Uterus (tissue), 2 donors: Measurements from ENCODE around the gene FKBP7.

ENCODE experiments used
- CTCF ChIP-seq, 4 experiments: fragments of 200-600 bp in 2 of 4; fragments of 450-650 bp in 2 of 4; sonication (generic) in 2 of 4; IDR thresholded peaks; one replicate each; pipeline ENCODE4 v1.5.1; 2016 to 2019; ENCODE audit warnings: antibody characterized with exemption in 4 of 4, mild to moderate bottlenecking in 2 of 4, moderate library complexity in 1 of 4
- POLR2A ChIP-seq, 2 donors: fragments of 450-650 bp; IDR thresholded peaks; one replicate each; pipeline ENCODE4 v1.6.1; 2016; ENCODE audit warnings: antibody characterized with exemption in 2 of 2, mild to moderate bottlenecking in 1 of 2, moderate library complexity in 1 of 2

GRCh38 chr2:178452870-178453269 is 25.5 kb downstream of the FKBP7 start:
- TF ChIP-seq POLR2A (IDR thresholded peaks at IDR 0.05) (no peak), CTCF (IDR thresholded peaks at IDR 0.05) (no peak)
